Mesenchymal stem cell (in vitro differentiated cells and primary cell): Measurements from ENCODE around the gene MKS1.

ENCODE experiments used
- DNase-seq: peaks from one replicate; pipeline ENCODE4 v3.0.0-alpha.2; 2013
- H2AFZ ChIP-seq: one replicate; pipeline ENCODE4 v1.6.1; 2013; ENCODE audit warnings: low read depth, mild to moderate bottlenecking, control low read depth, inconsistent platforms, low read length, moderate library complexity
- H2AK5ac ChIP-seq: 2 replicates; pipeline ENCODE4 v1.6.1; 2013; ENCODE audit warnings: low read length, moderate library complexity, mild to moderate bottlenecking, inconsistent platforms; ENCODE audit not compliant: severe bottlenecking
- H2BK120ac ChIP-seq: one replicate; pipeline ENCODE4 v1.6.1; 2013; ENCODE audit warnings: low read depth, mild to moderate bottlenecking, inconsistent platforms, low read length, moderate library complexity
- H2BK12ac ChIP-seq, 2 experiments: one replicate each; pipeline ENCODE4 v1.6.1; 2013; ENCODE audit warnings: inconsistent platforms in 2 of 2, low read length in 2 of 2, mild to moderate bottlenecking in 2 of 2, moderate library complexity in 2 of 2, control low read depth in 1 of 2
- H2BK15ac ChIP-seq: one replicate; pipeline ENCODE4 v1.6.1; 2013; ENCODE audit warnings: mild to moderate bottlenecking, low read depth, inconsistent platforms; ENCODE audit not compliant: poor library complexity, severe bottlenecking
- H2BK5ac ChIP-seq: 2 replicates; pipeline ENCODE4 v1.6.1; 2013; ENCODE audit warnings: low read depth, mild to moderate bottlenecking, low read length, control low read depth, inconsistent platforms; ENCODE audit not compliant: poor library complexity, severe bottlenecking
- H3K14ac ChIP-seq, 2 experiments: one replicate each; pipeline ENCODE4 v1.6.1; 2013; ENCODE audit warnings: inconsistent platforms in 2 of 2, low read length in 2 of 2, control low read depth in 1 of 2, mild to moderate bottlenecking in 1 of 2, moderate library complexity in 1 of 2
- H3K18ac ChIP-seq, 2 experiments: one replicate each; pipeline ENCODE4 v1.6.1; 2013; ENCODE audit warnings: inconsistent platforms in 2 of 2, low read length in 2 of 2, control low read depth in 1 of 2, low read depth in 1 of 2, mild to moderate bottlenecking in 1 of 2
- H3K23ac ChIP-seq, 2 experiments: one replicate each; pipeline ENCODE4 v1.6.1; 2013; ENCODE audit warnings: inconsistent platforms in 2 of 2, low read length in 2 of 2, mild to moderate bottlenecking in 2 of 2, moderate library complexity in 2 of 2, control low read depth in 1 of 2
- H3K27ac ChIP-seq: 2 replicates; pipeline ENCODE4 v1.5.1; 2013; ENCODE audit warnings: mild to moderate bottlenecking, moderate library complexity, low read length, control low read depth, inconsistent platforms; ENCODE audit not compliant: poor library complexity, severe bottlenecking
- H3K27me3 ChIP-seq, 2 experiments: 2 replicates each; pipeline versions ENCODE4 v1.6.1 to v1.7.0; 2013; ENCODE audit warnings: low read length in 2 of 2, mild to moderate bottlenecking in 2 of 2, moderate library complexity in 2 of 2, control low read depth in 1 of 2, inconsistent platforms in 1 of 2; ENCODE audit not compliant: control insufficient read depth in 1 of 2, insufficient read depth in 1 of 2
- H3K36me3 ChIP-seq, 2 experiments: 2 replicates each; pipeline versions ENCODE4 v1.6.1 to v1.7.0; 2013; ENCODE audit warnings: low read length in 2 of 2, control low read depth in 1 of 2, inconsistent platforms in 1 of 2, low read depth in 1 of 2, mild to moderate bottlenecking in 1 of 2; ENCODE audit not compliant: insufficient read depth in 2 of 2, control insufficient read depth in 1 of 2
- H3K4ac ChIP-seq, 2 experiments: one replicate each; pipeline ENCODE4 v1.6.1; 2013; ENCODE audit warnings: inconsistent platforms in 2 of 2, low read length in 2 of 2, mild to moderate bottlenecking in 2 of 2, moderate library complexity in 2 of 2, control low read depth in 1 of 2, low read depth in 1 of 2
- H3K4me1 ChIP-seq: 2 replicates; pipeline ENCODE4 v1.6.1; 2013; ENCODE audit warnings: low read depth, low read length, control low read depth; ENCODE audit not compliant: control insufficient read depth, insufficient read depth
- H3K4me2 ChIP-seq: 2 replicates; pipeline ENCODE4 v1.6.1; 2013; ENCODE audit warnings: low read length, mild to moderate bottlenecking, inconsistent platforms; ENCODE audit not compliant: poor library complexity, severe bottlenecking
- H3K4me3 ChIP-seq, 2 experiments: 2 replicates each; pipeline versions ENCODE4 v1.5.1 to v1.7.0; 2013; ENCODE audit warnings: low read length in 2 of 2, mild to moderate bottlenecking in 2 of 2, control low read depth in 1 of 2, low read depth in 1 of 2; ENCODE audit not compliant: insufficient read depth in 1 of 2
- H3K79me1 ChIP-seq: replicated peaks from 2 replicates; pipeline ENCODE4 v1.6.1; 2013; ENCODE audit warnings: mild to moderate bottlenecking, control low read depth, low read length, inconsistent platforms; ENCODE audit not compliant: poor library complexity, severe bottlenecking
- H3K9ac ChIP-seq: 2 replicates; pipeline ENCODE4 v1.7.0; 2013; ENCODE audit warnings: mild to moderate bottlenecking, low read length, moderate library complexity
- H3K9me3 ChIP-seq: 2 replicates; pipeline ENCODE4 v1.7.0; 2013; ENCODE audit warnings: mild to moderate bottlenecking, low read length; ENCODE audit not compliant: control insufficient read depth
- H4K8ac ChIP-seq: one replicate; pipeline ENCODE4 v1.6.1; 2013; ENCODE audit warnings: inconsistent platforms, mild to moderate bottlenecking, low read length, moderate library complexity
- H4K91ac ChIP-seq: one replicate; pipeline ENCODE4 v1.6.1; 2013; ENCODE audit warnings: mild to moderate bottlenecking, low read length, inconsistent platforms
- WGBS: methylation state at CpG from one replicate; pipeline ENCODE4 v1.1.7; 2013; ENCODE audit warnings: mixed read lengths; 5-methylcytosine and 5-hydroxymethylcytosine counted together

The MKS1 gene

GRCh38 chr17:58236394-58236793 lies 17.3 kb upstream of the MKS1 start:
- Histone ChIP-seq H3K14ac (no peak overlapping the region), H3K18ac (no peak overlapping the region), H2AFZ (no peak overlapping the region), H3K4me2 (no peak overlapping the region), H2BK15ac (no peak overlapping the region), H2AK5ac (no peak overlapping the region), H3K27me3 (peaks cover 56 to 66% of the 10 kb centered on the region in 2 experiments), H4K8ac (no peak overlapping the region), H3K9me3 (no peaks in the 10 kb centered on the region), H3K36me3 (no peaks in the 10 kb centered on the region), H3K4ac (no peak overlapping the region), H3K79me1 (no peaks in the 10 kb centered on the region), H3K27ac (no peak overlapping the region), H2BK120ac (no peak overlapping the region), H3K9ac (no peak overlapping the region), H2BK12ac (no peak overlapping the region), H3K23ac (no peak overlapping the region), H3K4me3 (no peak overlapping the region), H4K91ac (no peak overlapping the region), H3K4me1 (peaks cover 4% of the 10 kb centered on the region), H2BK5ac (no peak overlapping the region)
- WGBS, result 74% methylated on average over 2 of the region's 2 CpGs
- no peak for DNase-seq

- no peaks in the 10 kb centered on the region for H3K9me3 ChIP-seq
- no CpG with 5 or more reads among the region's 1 CpG for WGBS
- no peak overlapping the region for H2AK5ac ChIP-seq
- no peak overlapping the region for H4K8ac ChIP-seq
- no peaks in the 10 kb centered on the region for H3K36me3 ChIP-seq
- H3K4me1 ChIP-seq, result peaks cover 4% of the 10 kb centered on the region
- no peak overlapping the region for H3K9ac ChIP-seq
- no peak overlapping the region for H3K27ac ChIP-seq
- H3K79me1 ChIP-seq, result no peaks in the 10 kb centered on the region
- H3K18ac ChIP-seq, result no peak overlapping the region
- no peak overlapping the region for H4K91ac ChIP-seq
- no peak overlapping the region for H3K14ac ChIP-seq
- no peak overlapping the region for H2BK5ac ChIP-seq
- H2AFZ ChIP-seq, result no peak overlapping the region
- no peak overlapping the region for H2BK12ac ChIP-seq
- H3K23ac ChIP-seq, result no peak overlapping the region
- H3K4me3 ChIP-seq, result no peak overlapping the region
- H3K27me3 ChIP-seq, result peaks cover 53 to 64% of the 10 kb centered on the region in 2 experiments
- H2BK120ac ChIP-seq, result no peak overlapping the region
- no peak overlapping the region for H2BK15ac ChIP-seq
- no peak for DNase-seq
- no peak overlapping the region for H3K4me2 ChIP-seq
- H3K4ac ChIP-seq, result no peak overlapping the region
Observed at GRCh38 chr17:58235821-58236220, 16.8 kb upstream of the MKS1 start.

GRCh38 chr17:58234512-58234911 lies 15.5 kb upstream of the MKS1 start:
- Histone ChIP-seq H3K9ac (no peak overlapping the region), H4K91ac (no peak overlapping the region), H3K18ac (no peak overlapping the region), H2BK5ac (no peak overlapping the region), H3K79me1 (no peaks in the 10 kb centered on the region), H3K4me3 (no peak overlapping the region), H3K9me3 (no peaks in the 10 kb centered on the region), H2BK120ac (no peak overlapping the region), H2BK12ac (no peak overlapping the region), H3K23ac (no peak overlapping the region), H3K14ac (no peak overlapping the region), H4K8ac (no peak overlapping the region), H3K4me1 (peaks cover 4% of the 10 kb centered on the region), H2AK5ac (no peak overlapping the region), H3K4me2 (no peak overlapping the region), H3K27me3 (peaks cover 42 to 51% of the 10 kb centered on the region in 2 experiments), H2BK15ac (no peak overlapping the region), H3K36me3 (no peaks in the 10 kb centered on the region), H3K4ac (no peak overlapping the region), H3K27ac (no peak overlapping the region), H2AFZ (no peak overlapping the region)
- WGBS, result 94% methylated on average over 3 of the region's 3 CpGs
- no peak for DNase-seq

GRCh38 chr17:58233543-58233942 lies 14.5 kb upstream of the MKS1 start:
- Histone ChIP-seq H4K8ac (no peak overlapping the region), H3K4me3 (no peak overlapping the region), H3K4me2 (no peak overlapping the region), H2BK12ac (no peak overlapping the region), H3K9ac (no peak overlapping the region), H2AK5ac (no peak overlapping the region), H3K9me3 (no peaks in the 10 kb centered on the region), H2AFZ (no peak overlapping the region), H3K4me1 (peaks cover 4% of the 10 kb centered on the region), H3K23ac (no peak overlapping the region), H3K79me1 (no peaks in the 10 kb centered on the region), H3K18ac (no peak overlapping the region), H2BK120ac (no peak overlapping the region), H3K4ac (no peak overlapping the region), H3K14ac (no peak overlapping the region), H2BK15ac (no peak overlapping the region), H3K27ac (no peak overlapping the region), H3K36me3 (no peaks in the 10 kb centered on the region), H3K27me3 (peaks cover 32 to 47% of the 10 kb centered on the region in 2 experiments), H2BK5ac (no peak overlapping the region), H4K91ac (no peak overlapping the region)
- DNase-seq, result no peak
- 85% methylated on average over 3 of the region's 3 CpGs for WGBS
